DOHH2 (cell line): ENCODE results near the gene DENND6A.

Source experiments
- EZH2phosphoT487 ChIP-seq: fragments of 200-600 bp; sonication (generic); IDR thresholded peaks from 2 replicates; pipeline ENCODE4 v1.6.1; 2017; ENCODE audit warnings: borderline replicate concordance, mild to moderate bottlenecking, antibody characterized with exemption, low read length, moderate library complexity, mixed read lengths
- TF ChIP-seq, protein P1 (sequence below): fragments of 200-600 bp; sonication (generic); IDR thresholded peaks from one replicate; pipeline ENCODE4 v1.5.1; 2014; ENCODE audit warnings: antibody characterized with exemption, mild to moderate bottlenecking, low read depth, low read length; ENCODE audit not compliant: poor library complexity, severe bottlenecking

GRCh38 chr3:57598765-57599360, 94.0 kb downstream of the DENND6A start:
- TF ChIP-seq, protein P1, sequence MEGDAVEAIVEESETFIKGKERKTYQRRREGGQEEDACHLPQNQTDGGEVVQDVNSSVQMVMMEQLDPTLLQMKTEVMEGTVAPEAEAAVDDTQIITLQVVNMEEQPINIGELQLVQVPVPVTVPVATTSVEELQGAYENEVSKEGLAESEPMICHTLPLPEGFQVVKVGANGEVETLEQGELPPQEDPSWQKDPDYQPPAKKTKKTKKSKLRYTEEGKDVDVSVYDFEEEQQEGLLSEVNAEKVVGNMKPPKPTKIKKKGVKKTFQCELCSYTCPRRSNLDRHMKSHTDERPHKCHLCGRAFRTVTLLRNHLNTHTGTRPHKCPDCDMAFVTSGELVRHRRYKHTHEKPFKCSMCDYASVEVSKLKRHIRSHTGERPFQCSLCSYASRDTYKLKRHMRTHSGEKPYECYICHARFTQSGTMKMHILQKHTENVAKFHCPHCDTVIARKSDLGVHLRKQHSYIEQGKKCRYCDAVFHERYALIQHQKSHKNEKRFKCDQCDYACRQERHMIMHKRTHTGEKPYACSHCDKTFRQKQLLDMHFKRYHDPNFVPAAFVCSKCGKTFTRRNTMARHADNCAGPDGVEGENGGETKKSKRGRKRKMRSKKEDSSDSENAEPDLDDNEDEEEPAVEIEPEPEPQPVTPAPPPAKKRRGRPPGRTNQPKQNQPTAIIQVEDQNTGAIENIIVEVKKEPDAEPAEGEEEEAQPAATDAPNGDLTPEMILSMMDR = no peak
- TF ChIP-seq EZH2phosphoT487 = no peak
